HG02973 (cell line): ENCODE measurements around the gene PBX4.
"Not testable (repeated sequence)": the region's sequence is repeated elsewhere in the genome, so short reads cannot be mapped to it uniquely, and the experiment has no call there.

Experiments used
- ATAC-seq: cut with Tn5 transposase; IDR thresholded peaks from one replicate; pipeline ENCODE4 v1.9.1; 2021; ENCODE audit warnings: moderate library complexity; ENCODE audit not compliant: unreplicated experiment

PBX4 gene, protein sequence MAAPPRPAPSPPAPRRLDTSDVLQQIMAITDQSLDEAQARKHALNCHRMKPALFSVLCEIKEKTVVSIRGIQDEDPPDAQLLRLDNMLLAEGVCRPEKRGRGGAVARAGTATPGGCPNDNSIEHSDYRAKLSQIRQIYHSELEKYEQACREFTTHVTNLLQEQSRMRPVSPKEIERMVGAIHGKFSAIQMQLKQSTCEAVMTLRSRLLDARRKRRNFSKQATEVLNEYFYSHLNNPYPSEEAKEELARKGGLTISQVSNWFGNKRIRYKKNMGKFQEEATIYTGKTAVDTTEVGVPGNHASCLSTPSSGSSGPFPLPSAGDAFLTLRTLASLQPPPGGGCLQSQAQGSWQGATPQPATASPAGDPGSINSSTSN

DNA sequence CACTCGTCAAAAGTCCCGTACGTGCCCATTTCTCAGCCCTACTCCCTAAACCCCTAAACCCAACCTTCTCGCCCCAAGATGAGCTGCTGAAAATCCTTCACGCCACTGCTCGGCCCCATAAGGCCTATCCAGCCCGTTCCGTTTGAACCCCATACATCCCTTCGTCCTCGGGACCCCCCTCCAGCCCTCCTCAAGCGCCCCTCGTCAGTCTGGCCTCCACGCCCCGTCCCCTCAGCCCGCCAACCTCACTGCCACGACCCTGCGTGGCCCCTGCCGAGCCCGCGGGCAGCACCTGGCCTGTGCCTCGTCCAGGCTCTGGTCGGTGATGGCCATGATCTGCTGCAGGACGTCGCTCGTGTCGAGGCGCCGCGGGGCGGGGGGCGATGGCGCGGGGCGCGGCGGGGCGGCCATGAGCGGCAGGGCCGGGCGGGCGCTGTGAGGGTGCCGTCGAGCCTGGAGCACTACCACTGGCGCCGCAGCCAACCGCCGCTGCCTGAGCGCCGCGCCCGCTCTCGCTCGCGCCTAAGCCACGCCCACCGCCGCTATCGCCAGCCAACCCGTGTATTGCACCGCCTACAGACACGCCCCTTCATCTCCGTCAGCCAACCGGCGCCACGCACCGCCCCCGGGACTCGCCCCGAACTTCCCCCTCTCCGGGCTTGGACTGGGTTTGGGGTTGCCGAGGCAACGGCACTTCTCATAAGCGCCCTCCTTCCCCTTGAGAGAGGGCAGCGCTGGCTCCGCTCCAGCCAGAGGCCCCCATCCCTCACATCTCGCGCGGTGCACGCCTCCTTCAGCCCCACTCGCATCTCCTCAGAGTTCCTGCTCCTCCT lies at the start of gene PBX4:
Gene PBX4, minus strand, starts transcription at position 469 of the 833 bp plus-strand sequence. Its CDS starts 58 bp downstream, at position 411.
- ATAC-seq, result peak; percentile 85

DNA sequence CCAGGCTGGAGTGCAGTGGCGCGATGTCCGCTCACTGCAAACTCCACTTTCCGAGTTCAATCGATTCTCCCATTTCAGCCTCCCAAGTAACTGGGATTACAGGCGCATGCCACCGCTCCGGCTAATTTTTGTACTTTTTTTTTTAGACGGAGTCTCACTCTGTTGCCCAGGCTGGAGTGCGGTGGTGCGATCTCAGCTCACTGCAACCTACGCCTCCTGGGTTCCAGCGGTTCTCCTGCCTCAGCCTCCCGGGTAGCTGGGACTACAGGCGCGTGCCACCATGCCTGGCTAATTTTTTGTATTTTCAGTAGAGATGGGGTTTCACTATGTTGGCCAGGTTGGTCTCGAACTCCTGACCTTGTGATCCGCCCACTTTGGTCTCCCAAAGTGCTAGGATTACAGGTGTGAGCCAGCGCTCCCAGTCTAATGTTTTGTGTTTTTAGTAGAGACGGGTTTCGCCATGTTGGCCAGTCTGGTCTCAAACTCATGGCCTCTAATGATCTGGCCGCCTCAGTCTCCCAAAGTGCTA lies 47.0 kb upstream of the PBX4 start:
- not testable (repeated sequence) for ATAC-seq

DNA sequence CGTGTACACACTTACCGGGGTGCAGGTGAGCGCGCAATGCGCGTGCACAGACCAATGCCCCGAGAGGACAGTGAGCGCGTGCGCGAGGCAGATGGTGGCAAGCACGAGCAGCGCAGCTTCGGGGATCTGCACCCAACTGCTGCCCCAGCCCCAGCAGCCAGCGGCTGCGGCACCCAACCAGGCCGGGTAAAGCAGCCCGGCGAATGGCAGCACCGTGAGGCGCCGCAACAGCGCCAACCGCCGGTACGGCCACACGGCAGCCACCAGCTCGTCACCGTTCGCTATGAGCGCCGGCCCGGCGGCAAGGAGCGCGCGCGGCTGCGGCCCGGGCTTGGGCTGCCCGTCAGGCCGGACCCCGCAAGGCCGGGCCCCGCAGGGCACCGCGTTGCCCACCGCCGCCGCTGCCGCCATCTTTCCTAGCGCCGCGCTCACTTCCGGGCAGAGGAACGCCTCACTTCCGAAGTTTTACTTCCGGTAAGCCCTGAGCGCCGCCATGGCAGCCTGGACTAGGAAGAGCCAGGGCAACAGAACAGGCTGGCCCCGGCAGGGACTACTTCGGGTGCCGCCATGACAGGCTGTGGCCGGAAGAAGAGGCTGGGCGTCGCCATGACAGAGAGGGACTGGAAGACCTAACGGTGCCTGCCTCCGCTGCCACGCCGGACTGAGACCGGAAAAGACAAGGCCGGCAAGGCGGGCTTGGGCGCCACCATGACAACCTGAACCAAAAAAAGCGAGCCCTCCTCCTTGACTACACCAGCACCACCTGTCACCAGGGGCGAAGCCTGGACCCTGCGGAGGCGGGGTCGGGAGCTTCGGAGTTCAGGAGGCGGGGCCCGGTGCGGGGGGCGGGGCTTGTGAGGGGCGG lies 45.0 kb upstream of the PBX4 start, which contains the start of gene ATP13A1:
Gene ATP13A1, minus strand, starts transcription at position 421 of the 865 bp plus-strand sequence. Its CDS starts 10 bp downstream, at position 411.
- peak; percentile 59 for ATAC-seq

DNA sequence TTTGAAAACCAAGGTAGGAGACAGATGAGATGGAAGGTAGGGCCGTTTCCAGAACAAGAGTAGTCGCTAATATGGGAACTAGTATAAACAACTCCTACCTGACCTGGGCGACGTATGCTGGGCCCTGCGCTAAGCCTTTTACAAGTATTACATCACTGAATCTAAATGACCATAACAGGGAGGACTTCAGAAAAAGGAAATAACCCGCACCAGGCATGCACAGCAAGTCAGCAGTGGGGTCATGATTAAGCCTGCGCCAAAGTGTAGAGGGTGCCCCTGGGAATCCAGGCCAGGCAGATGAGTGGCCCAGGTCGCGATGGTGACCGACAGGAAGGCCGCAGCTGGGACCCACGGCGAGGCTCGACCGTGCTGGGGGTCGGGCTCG lies 44.4 kb upstream of the PBX4 start:
- peak; percentile 4 for ATAC-seq

DNA sequence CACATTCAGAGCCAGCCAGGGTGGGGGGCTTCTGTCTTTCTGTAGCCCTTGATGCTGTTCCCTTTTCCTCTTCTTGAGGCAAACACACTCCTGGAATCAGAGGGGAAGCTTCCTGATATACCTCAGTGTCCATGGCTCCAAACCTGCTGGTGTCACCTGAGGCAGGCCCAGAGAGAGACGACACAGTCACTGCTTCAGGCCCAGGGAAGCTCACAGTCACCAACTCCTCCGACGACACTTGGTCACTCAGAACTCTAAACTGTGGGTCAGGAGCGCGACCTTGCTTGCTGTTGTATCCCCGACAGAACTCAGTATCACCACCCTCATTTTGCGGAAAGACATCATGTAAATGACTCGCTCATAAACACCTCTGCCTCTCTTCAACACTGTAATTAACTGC lies 43.9 kb upstream of the PBX4 start:
- no peak for ATAC-seq

DNA sequence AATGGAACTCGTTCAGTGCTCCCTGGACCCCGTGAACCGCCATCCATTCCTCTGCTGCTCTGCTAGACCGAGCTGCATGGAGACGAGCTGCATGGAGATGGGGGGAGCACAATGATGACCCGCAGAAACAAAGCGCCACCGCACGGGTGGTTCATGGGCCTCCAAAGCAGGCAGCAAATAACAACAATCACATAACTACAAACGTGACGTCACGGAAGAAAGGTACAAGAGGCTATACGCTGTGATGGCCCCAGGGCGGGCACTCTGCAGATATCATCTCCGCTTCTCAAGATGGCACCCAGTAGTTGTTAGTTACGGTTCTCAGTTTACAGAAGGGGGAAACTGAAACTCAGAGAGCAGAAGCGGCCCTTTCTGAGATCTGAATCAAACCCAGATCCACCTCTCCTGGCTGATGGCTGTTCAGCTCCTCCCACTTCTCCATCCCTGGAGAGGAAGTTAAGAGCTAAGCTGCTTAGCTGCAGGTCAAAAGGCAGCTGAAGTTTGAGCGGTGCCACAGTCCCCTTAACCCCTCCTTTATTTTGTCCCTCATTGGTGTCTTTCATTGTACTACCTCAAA lies 43.3 kb upstream of the PBX4 start:
- ATAC-seq, result peak; percentile 30

DNA sequence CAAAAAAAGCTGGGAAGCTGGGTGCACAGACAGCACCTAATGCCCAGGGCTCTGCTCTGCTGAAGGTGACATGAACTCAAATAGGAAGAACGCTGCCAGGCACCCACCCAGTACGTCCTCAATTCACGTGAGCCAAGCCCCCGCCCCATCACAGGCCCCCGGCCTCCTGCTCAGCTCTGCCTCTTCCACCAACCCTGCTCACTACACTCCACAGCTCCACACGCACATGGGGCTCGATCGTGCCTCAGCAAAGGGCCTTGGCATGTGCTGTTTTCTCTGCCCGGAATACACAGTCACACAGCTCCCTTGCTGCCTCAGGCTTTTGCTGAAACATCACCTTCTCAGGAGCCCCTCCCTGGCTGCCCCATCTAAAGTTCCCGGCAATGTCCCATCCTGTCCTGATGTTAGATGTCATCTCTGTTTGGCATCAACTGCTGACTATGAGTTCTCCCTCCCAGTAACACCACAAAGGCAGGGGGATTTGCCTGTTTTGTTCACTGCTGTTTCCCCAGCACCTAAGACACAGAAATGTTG lies 42.7 kb upstream of the PBX4 start:
- no peak for ATAC-seq

DNA sequence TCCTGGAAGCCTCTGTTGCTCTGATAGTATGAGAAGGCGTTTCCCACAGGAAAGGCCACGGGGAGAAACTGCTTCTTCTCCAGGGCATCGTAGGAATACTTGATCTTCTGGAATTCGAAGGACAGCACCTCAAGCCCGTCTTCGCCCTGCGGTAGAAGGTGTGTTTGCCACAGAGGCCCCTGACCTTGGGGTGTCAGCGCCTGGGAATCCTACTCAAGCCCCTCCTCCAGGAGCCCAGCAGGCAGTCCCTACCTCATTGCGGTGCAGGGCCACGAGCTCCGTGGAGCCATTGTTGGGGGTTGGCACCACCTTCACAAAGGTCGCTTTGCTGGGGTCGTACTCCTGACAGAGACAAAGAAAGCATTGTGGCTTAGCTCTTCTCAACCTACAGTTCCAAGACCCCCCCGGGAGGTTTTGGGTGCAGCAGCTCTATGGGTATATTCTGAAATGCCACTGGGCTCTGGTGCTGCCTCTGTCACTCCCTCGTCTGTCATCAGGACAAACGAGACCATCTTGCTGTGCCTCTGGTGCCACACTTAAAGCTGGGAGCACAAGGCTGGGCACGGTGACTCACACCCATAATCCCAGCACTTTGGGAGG lies 41.3 kb upstream of the PBX4 start:
- ATAC-seq, result no peak

DNA sequence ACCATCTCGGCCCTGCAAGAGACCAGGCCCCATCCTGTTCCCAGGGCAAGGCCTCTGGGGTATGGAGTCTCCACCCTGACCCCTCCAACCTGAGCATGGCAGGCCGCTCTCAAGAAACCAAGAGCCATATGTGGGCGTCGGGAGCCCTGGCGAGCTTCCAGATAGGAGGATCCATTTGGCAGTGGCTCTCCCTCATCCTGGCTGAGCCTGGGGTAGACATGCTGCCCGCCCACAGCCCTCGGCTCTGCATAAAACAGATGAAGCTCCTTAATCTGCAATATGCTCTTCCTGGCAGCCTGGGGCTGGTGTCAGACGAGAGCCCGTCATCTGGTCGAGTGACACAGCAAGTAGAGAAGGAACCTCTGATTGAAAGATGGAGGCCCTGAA lies 38.9 kb upstream of the PBX4 start:
- ATAC-seq, result no peak

DNA sequence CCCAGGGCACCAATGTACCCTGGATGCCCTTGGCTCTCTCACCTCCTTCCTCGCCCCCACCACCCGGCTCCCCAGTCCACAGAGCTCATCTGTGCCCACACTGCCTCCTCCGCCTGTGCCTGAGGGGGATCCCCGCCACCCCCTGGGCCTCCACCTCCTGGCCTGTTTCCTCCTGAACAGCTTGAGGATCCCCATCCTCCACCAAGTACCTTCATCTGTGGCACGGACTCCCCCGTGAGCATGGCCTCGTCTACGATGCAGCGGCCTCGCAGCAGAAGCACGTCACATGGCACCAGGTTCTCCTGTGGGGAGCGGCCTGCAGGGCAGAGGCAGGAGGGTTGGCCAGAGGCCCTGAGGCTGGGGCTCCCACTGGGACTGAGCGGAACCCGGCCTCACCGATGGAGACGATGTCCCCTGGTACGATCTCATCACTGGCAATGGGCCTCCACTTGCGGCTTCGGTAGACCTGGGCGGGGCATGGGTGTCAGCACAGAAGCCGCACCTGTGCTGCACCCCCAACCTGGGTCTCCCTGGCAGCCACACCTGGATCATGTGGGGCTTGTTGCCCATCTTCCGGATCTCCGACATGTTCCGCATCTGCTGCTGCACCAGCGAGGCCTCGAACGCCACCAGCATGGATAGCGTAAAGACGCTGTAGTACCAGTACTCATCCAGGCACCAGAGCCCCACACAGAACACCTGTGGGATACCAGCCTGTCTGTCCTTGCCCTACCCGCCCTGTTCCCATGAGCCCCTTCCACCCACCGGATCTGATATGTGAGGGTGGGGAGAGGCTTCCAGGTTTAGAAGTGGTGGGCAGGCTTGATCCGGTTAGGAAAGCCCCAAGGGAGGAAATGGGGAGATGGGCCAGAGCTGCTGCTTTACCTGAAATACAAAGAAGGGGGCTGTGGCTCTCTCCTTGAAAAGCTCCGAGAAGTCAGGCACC lies 38.2 kb upstream of the PBX4 start:
- no peak for ATAC-seq

DNA sequence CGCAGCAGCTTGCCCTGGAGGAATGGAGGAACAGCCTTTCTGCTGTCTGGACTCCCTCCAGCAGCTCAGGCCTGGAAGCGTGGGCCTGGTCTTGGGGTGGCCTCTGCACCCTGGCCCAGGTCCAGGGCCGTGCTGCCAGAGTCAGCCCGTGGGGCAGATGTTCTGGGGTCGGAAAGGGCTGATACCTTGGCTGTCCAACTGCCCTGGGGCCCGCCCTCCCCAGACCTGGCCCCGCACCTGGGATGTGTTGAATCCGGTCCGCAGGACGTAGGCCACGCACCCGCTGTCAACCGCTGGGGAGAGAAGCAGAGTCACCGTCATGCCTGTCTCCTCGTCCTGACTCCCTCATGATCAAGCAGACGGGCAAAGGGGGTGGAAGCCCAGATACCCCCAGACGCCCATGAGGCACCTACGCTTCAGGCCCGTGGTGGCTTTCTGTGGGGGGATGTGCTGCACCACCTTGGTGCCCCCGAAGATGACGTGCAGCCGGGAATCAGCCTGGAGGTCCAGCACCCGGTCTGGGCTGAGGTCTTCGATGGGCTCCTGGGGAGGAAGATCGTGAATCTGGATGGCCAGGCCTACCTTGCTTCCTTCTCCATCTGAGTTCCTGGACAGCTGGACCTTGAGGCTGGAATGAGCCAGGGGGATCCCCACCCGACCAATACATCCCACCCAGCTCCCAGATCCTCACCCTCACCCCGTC lies 37.3 kb upstream of the PBX4 start:
- no peak for ATAC-seq

DNA sequence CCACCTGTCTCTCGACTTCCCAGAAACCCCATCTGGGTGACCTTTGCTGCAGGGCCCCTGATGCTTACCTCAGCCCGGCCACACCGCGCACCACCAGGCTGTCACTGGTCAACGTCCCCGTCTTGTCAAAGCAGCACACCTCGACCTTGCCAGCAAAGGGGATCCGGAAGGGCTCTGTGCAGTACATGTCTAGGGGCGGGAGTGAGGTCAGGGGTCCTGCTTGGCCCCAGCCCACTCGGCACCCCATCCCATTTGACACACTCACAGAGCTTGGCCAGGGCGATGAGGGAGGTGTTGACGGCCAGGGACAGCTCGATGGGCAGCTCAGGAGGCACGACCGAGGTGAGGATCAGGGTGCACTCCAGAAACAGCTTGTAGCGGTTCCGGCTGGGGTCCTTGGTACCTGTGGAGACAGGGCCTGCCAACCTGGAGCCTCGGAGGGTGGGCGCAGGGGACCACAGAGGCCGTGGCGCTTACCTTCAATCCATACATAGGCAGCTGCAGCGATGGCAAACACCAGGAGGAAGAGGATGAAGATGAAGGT lies 36.6 kb upstream of the PBX4 start:
- ATAC-seq, result no peak

DNA sequence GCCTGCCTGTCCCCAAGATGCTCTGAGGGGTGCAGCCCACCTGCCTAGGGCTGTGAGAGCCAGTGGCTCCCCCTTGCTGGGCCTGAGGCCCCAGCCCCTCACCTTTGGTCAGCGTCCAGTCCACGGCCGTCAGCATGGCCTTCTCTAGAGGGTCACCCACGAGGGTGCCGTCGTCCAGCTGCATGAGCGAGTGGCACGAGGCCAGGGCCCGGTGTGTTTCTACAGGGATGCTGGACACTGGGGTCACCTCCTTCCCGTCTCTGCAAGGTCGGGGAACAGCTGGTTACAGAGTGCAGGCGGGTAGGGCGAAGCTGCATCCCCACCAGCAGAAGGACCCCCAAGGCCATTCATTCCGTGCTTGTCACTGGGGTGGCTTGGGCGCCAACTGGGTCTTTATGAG lies 36.0 kb upstream of the PBX4 start:
- ATAC-seq, result no peak

DNA sequence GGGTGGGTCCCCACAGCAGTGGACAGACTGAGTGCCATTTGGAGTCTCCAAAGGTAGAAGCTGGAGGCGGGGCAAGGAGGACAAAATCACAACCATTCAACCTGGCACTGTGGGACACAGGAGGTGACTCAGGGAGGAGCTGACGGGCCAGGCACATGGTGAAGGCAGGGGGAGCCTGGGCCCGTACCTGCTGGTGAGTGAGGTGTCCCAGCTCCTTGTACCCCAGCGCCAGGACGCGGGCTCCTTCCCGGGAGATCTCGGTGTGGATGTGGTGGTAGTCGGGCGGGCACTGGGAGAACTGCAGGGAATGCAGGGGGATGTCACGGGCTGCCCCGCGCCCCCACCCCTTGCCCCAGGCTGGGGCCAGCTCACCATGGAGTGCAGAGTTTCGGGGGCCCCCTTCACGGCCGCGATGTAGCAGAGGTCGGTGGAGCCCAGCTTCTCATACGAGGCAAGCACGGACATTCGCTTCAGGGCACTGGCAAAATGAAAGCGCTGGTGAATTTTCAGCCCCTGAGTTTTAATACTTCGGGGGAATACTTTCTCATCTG lies 35.2 kb upstream of the PBX4 start:
- no peak for ATAC-seq

DNA sequence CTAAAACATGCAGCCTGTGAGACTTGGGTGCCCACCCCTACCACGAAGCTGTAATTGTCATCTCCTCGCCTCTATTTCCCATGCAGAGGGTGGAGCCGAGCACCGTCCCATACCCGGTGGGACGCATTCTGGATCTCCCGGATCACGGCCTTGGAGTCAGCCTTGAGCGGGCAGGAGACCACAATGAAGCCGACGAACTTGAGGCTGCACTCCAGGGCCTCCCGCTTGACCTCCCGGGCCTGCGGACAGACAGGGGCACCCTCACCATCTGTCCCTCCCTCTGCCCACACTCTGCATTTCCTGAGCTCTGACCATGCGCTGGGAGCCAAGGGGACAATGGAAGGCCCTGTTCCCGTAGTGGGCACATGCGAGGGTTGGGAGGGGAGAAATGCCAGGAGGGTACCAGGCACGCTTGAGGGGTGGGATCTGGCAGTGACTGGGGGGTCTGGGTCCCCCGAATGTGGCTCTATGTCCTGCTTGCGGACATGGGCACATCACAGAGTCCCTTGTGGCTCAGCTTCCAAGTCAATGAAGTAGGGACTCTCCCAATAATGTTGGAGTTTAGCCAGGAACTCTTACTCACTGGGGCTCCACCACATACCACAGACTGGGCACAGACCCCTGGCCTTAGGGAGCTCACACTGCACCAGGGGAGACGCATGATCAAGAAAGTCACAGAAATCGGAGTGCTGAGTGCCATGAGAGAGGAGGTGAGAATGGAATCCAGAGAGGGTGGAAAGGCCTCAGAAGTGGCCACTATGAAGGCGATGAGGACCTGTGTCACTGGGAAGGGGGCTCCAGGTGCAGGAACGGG lies 34.2 kb upstream of the PBX4 start:
- ATAC-seq, result no peak

DNA sequence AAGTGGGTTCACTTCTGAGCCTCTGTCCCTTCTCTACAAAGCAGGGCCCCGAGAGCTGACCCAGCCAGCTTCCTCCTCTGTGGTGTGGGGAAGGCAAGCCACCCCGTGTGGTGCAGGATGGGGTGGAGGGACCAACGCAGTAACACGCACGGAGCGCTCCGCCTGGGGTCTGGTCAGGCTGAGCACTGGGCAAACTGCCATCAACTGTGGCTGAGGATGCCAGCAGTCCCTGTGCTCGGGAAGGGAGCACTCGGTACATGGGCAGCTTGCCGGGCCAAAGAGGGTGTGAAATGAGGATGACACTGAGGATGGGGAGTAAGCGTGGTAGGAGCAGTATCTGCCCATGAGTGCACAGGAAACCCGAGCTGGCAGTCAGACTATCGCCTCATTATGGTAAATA lies 32.6 kb upstream of the PBX4 start:
- ATAC-seq, result no peak

DNA sequence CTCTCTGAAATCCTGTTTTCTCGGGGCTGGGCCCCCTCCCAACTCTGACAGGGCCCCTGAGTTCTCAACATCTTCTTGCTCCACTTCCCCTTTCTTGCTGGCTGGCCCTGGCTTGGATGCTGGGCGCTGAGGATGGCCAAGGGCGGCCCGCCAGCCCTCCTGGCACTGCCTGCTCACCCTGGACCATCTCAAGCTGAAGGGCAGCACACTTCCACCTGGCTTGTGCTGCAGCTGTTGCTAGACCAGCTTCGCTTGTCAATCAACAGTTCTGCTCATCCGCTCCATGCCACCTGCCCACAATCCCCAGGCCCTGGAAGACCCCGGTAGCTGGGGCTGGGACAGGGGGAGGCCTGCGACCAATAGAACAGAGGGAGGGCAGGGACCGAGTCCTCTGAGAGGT lies 31.8 kb upstream of the PBX4 start:
- ATAC-seq, result no peak
